ENCODE data around the gene EIF1. TPM values are rescaled to one million over a fixed set of nuclear protein-coding genes. Genes with fewer than 3 reads are reported as not detected.

Gene EIF1
- total and polyA plus RNA-seq, 2 donors (not counting 1 experiment from before 2014, with no cell fraction given): 773 to 2,045 TPM

- H3K27me3 ChIP-seq (replicated peaks in 1 of 4; ENCODE audit: control extremely low read depth in 1 of 4, control insufficient read depth in 3 of 4, insufficient read depth in 4 of 4, low read length in 3 of 4): peaks cover 0 to 7% (median 0%) of the 10 kb centered on the region in 4 experiments
- no peaks in the 10 kb centered on the region for H3K4me1 Mint-ChIP-seq
- no peaks in the 10 kb centered on the region for H3K9me3 ChIP-seq (ENCODE audit: control extremely low read depth in 1 of 3, control insufficient read depth in 2 of 3, insufficient read depth in 1 of 3, low read length in 2 of 3)
- no peak overlapping the region for H3K27ac Mint-ChIP-seq
- no peak overlapping the region for H3K4me3 Mint-ChIP-seq
- POLR2A ChIA-PET: no interaction called here
- no peak overlapping the region for H2AFZ ChIP-seq (ENCODE audit: insufficient read depth, low read depth, low read length, poor library complexity, severe bottlenecking)
- H3K27ac ChIP-seq (ENCODE audit: low read length in 2 of 2): no peak overlapping the region
- TF ChIP-seq CTCF (IDR thresholded peaks at IDR 0.05) (no peak), EZH2 (IDR thresholded peaks at IDR 0.05; ENCODE audit: borderline replicate concordance, insufficient read depth, low read depth, low read length, poor library complexity, severe bottlenecking) (no peak)
- no peaks in the 10 kb centered on the region for H3K79me2 ChIP-seq (ENCODE audit: control insufficient read depth, insufficient read depth, low read length)
- no peak for ATAC-seq (ENCODE audit: low read depth)
- no peaks in the 10 kb centered on the region for H3K9me3 Mint-ChIP-seq (ENCODE audit: insufficient read depth)
- H3K27me3 Mint-ChIP-seq: peaks cover 11% of the 10 kb centered on the region
- H3K4me1 ChIP-seq (ENCODE audit: control insufficient read depth in 2 of 2, insufficient read depth in 2 of 2, low read length in 2 of 2): no peaks in the 10 kb centered on the region
- CTCF ChIA-PET: no interaction called here
- DNase-seq: no peak
- H3K9ac ChIP-seq (ENCODE audit: low read length): no peak overlapping the region
- no peaks in the 10 kb centered on the region for H4K20me1 ChIP-seq (ENCODE audit: control insufficient read depth, insufficient read depth, low read length, poor library complexity, severe bottlenecking)
- 77% methylated on average over 9 of the region's 15 CpGs for WGBS (ENCODE audit: insufficient coverage)
- intact Hi-C loops (cut with micrococcal nuclease): no loop called here
- H3K36me3 ChIP-seq (replicated peaks in 1 of 2; ENCODE audit: control extremely low read depth in 1 of 2, control insufficient read depth in 1 of 2, extremely low read depth in 1 of 2, insufficient read depth in 2 of 2, low read length in 1 of 2): no peaks in the 10 kb centered on the region
- no peak overlapping the region for H3K4me2 ChIP-seq (replicated peaks; ENCODE audit: low read depth, low read length, poor library complexity, severe bottlenecking)
- no peak overlapping the region for H3K4me3 ChIP-seq (ENCODE audit: control extremely low read depth in 1 of 5, extremely low read depth in 1 of 5, insufficient read depth in 1 of 5, low read depth in 2 of 5, low read length in 4 of 5)
Measured at GRCh38 chr17:41717408-41718286, 29.0 kb downstream of the EIF1 start.

- H3K9ac ChIP-seq (ENCODE audit: low read length): no peak overlapping the region
- H2AFZ ChIP-seq (ENCODE audit: insufficient read depth, low read depth, low read length, poor library complexity, severe bottlenecking): no peak overlapping the region
- ChIA-PET POLR2A (no interaction called here), CTCF (no interaction called here)
- Mint-ChIP-seq H3K27ac (no peak overlapping the region), H3K4me1 (no peaks in the 10 kb centered on the region), H3K9me3 (ENCODE audit: insufficient read depth) (no peaks in the 10 kb centered on the region), H3K4me3 (no peak overlapping the region), H3K27me3 (peaks cover 11% of the 10 kb centered on the region)
- no peaks in the 10 kb centered on the region for H3K9me3 ChIP-seq (ENCODE audit: control extremely low read depth in 1 of 3, control insufficient read depth in 2 of 3, insufficient read depth in 1 of 3, low read length in 2 of 3)
- H4K20me1 ChIP-seq (ENCODE audit: control insufficient read depth, insufficient read depth, low read length, poor library complexity, severe bottlenecking): no peaks in the 10 kb centered on the region
- H3K4me2 ChIP-seq (replicated peaks; ENCODE audit: low read depth, low read length, poor library complexity, severe bottlenecking): no peak overlapping the region
- no peak for ATAC-seq (ENCODE audit: low read depth)
- intact Hi-C loops (cut with micrococcal nuclease): no loop called here
- no peak for DNase-seq
- H3K36me3 ChIP-seq (replicated peaks in 1 of 2; ENCODE audit: control extremely low read depth in 1 of 2, control insufficient read depth in 1 of 2, extremely low read depth in 1 of 2, insufficient read depth in 2 of 2, low read length in 1 of 2): no peaks in the 10 kb centered on the region
- H3K4me3 ChIP-seq (ENCODE audit: control extremely low read depth in 1 of 5, extremely low read depth in 1 of 5, insufficient read depth in 1 of 5, low read depth in 2 of 5, low read length in 4 of 5): no peak overlapping the region
- H3K79me2 ChIP-seq (ENCODE audit: control insufficient read depth, insufficient read depth, low read length): no peaks in the 10 kb centered on the region
- peaks cover 0 to 7% (median 0%) of the 10 kb centered on the region in 4 experiments for H3K27me3 ChIP-seq (replicated peaks in 1 of 4; ENCODE audit: control extremely low read depth in 1 of 4, control insufficient read depth in 3 of 4, insufficient read depth in 4 of 4, low read length in 3 of 4)
- no peak overlapping the region for H3K27ac ChIP-seq (ENCODE audit: low read length in 2 of 2)
- WGBS (ENCODE audit: insufficient coverage): 68% methylated on average over 5 of the region's 5 CpGs
- no peaks in the 10 kb centered on the region for H3K4me1 ChIP-seq (ENCODE audit: control insufficient read depth in 2 of 2, insufficient read depth in 2 of 2, low read length in 2 of 2)
- TF ChIP-seq CTCF (IDR thresholded peaks at IDR 0.05) (no peak), EZH2 (IDR thresholded peaks at IDR 0.05; ENCODE audit: borderline replicate concordance, insufficient read depth, low read depth, low read length, poor library complexity, severe bottlenecking) (no peak)
Measured at GRCh38 chr17:41718287-41718645, 29.6 kb downstream of the EIF1 start.

Measured in B cell (primary cell).